ENCODE results near the gene CLDN6. TPM values are rescaled to one million over a fixed set of nuclear protein-coding genes. Genes with fewer than 3 reads are reported as not detected.
A peak's percentile ranks its signal among the peaks of the same experiment; 100 is the strongest.

Gene CLDN6
- total and polyA plus RNA-seq, 9 of the 15 experiments (the other 6 are each of a cell fraction or from before 2014, with no cell fraction given): 0.22 to 0.75 (median 0.38) TPM; not detected in 3

- TF ChIP-seq NR2F6 (CRISPR knock-in tag; IDR thresholded peaks at IDR 0.05) (no peak), ZNF766 (CRISPR knock-in tag; conservative IDR thresholded peaks at IDR 0.05) (peak; percentile 68; the same call in 1 of the 2 replicates), HNRNPH1 (optimal IDR thresholded peaks at IDR 0.05; ENCODE audit: low read depth, low read length) (no peak), TSC22D4 (tag; IDR thresholded peaks at IDR 0.05) (no peak), LEF1 (IDR thresholded peaks at IDR 0.05) (peak; percentile 48; the same call in 1 of the 2 replicates), ATF7 (IDR thresholded peaks at IDR 0.05) (0 out of 2 replicates have a peak, but pooled peaks have one; percentile 28), ZNF175 (CRISPR knock-in tag; IDR thresholded peaks at IDR 0.05; ENCODE audit: low read depth) (peak; percentile 82), ZNF274 (IDR thresholded peaks at IDR 0.05; ENCODE audit: borderline replicate concordance, low read depth, low read length) (no peak), PRMT5 (CRISPR knock-in tag; IDR thresholded peaks at IDR 0.05) (no peak), EP300 (IDR thresholded peaks at IDR 0.05; ENCODE audit: low read length) (peak; percentile 75), CREB1 (IDR thresholded peaks at IDR 0.05) (0 out of 2 replicates have a peak, but pooled peaks have one; percentile 11), CREB1 (CRISPR knock-in tag; IDR thresholded peaks at IDR 0.05) (0 out of 2 replicates have a peak, but pooled peaks have one; percentile 27), MEF2D (tag; conservative IDR thresholded peaks at IDR 0.05; ENCODE audit: low read depth) (peak; percentile 41), ZNF764 (CRISPR knock-in tag; IDR thresholded peaks at IDR 0.05; ENCODE audit: low read depth) (0 out of 2 replicates have a peak, but pooled peaks have one; percentile 14), IRF9 (tag; IDR thresholded peaks at IDR 0.05) (no peak), E2F3 (CRISPR knock-in tag; IDR thresholded peaks at IDR 0.05) (no peak), MAFF (IDR thresholded peaks at IDR 0.05; ENCODE audit: low read length) (no peak), RBFOX2 (IDR thresholded peaks at IDR 0.05; ENCODE audit: low read depth, low read length) (peak; percentile 38), STAG1 (CRISPR knock-in tag; IDR thresholded peaks at IDR 0.05; ENCODE audit: borderline replicate concordance) (no peak), ZNF518B (CRISPR knock-in tag; IDR thresholded peaks at IDR 0.05) (no peak), ZFP36 (IDR thresholded peaks at IDR 0.05; ENCODE audit: low read depth, low read length, partially characterized antibody) (no peak), MYC (IDR thresholded peaks at IDR 0.05; ENCODE audit: low read depth, low read length) (peak; percentile 62), MYC (CRISPR knock-in tag; IDR thresholded peaks at IDR 0.05; ENCODE audit: borderline replicate concordance, low read depth) (no peak), L3MBTL2 (IDR thresholded peaks at IDR 0.05) (0 out of 2 replicates have a peak, but pooled peaks have one; percentile 15), CCNT2 (IDR thresholded peaks at IDR 0.05; ENCODE audit: borderline replicate concordance, extremely low read depth, insufficient read length, low read depth, low read length) (no peak)
Measured at GRCh38 chr16:3007059-3007956, 10.7 kb downstream of the CLDN6 start (continued).

All from K562 (cell line).